IMR-90 (cell line): ENCODE data around the gene KCTD5. TPM values are rescaled to one million over a fixed set of nuclear protein-coding genes. Genes with fewer than 3 reads are reported as not detected.

Experiments
- ATAC-seq: fragments of 200-7000 bp; cut with Tn5 transposase; 2 replicates; pipeline ENCODE4 v1.9.1; 2020; ENCODE audit warnings: low read depth, mild to moderate bottlenecking, moderate library complexity
- BruUV-seq: library from RNA; stranded (reverse); fragments of 400-500 nt; replicated peaks from 2 replicates; lab custom pipeline; 2021; lab: Mats Ljungman, UMichigan
- CTCF ChIA-PET: fragments of 300-600 bp; formaldehyde crosslinking; extraction: SDS; loops from one replicate; lab custom pipeline; 2021; ENCODE audit warnings: antibody characterized with exemption; lab: Yijun Ruan, JAX
- POLR2A ChIA-PET: fragments of 300-600 bp; sonication (Branson Sonifier 250); formaldehyde crosslinking; loops from one replicate; lab custom pipeline; 2022; ENCODE audit warnings: antibody characterized with exemption; ENCODE audit not compliant: unreplicated experiment; lab: Charles Lee
- DNase-seq: peaks from one replicate; pipeline ENCODE4 v3.0.0; 2013
- H2AFZ ChIP-seq: replicated peaks from 2 replicates; pipeline ENCODE3; 2013; ENCODE audit warnings: low read length, mild to moderate bottlenecking; ENCODE audit not compliant: poor library complexity
- H2AK5ac ChIP-seq: 2 replicates; pipeline ENCODE4 v1.6.1; 2013; ENCODE audit warnings: low read depth, low read length, inconsistent platforms
- H2AK9ac ChIP-seq: replicated peaks from 2 replicates; pipeline ENCODE3; 2013; ENCODE audit warnings: mild to moderate bottlenecking, low read depth, low read length, moderate library complexity; ENCODE audit not compliant: poor library complexity
- H2BK120ac ChIP-seq: 2 replicates; pipeline ENCODE4 v1.6.1; 2013; ENCODE audit warnings: low read depth, low read length, inconsistent platforms
- H2BK15ac ChIP-seq: 3 replicates; pipeline ENCODE4 v1.6.1; 2013; ENCODE audit warnings: low read depth, low read length, inconsistent platforms
- H2BK20ac ChIP-seq: 2 replicates; pipeline ENCODE4 v1.6.1; 2013; ENCODE audit warnings: low read depth, mild to moderate bottlenecking, inconsistent platforms, low read length, moderate library complexity
- H2BK5ac ChIP-seq: 2 replicates; pipeline ENCODE4 v1.6.1; 2013; ENCODE audit warnings: mild to moderate bottlenecking, low read depth, low read length, inconsistent platforms; ENCODE audit not compliant: poor library complexity, severe bottlenecking
- H3K14ac ChIP-seq: replicated peaks from 2 replicates; pipeline ENCODE4 v1.6.1; 2013; ENCODE audit warnings: low read depth, low read length, inconsistent platforms
- H3K18ac ChIP-seq: 2 replicates; pipeline ENCODE4 v1.6.1; 2013; ENCODE audit warnings: low read depth, low read length, control low read depth
- H3K23ac ChIP-seq: 2 replicates; pipeline ENCODE4 v1.6.1; 2013; ENCODE audit warnings: low read depth, low read length, inconsistent platforms
- H3K27ac ChIP-seq: 2 replicates; pipeline ENCODE4 v1.5.1; 2013; ENCODE audit warnings: mild to moderate bottlenecking, control low read depth, low read length; ENCODE audit not compliant: insufficient read depth
- H3K27me3 ChIP-seq: 2 replicates; pipeline ENCODE4 v1.6.1; 2013; ENCODE audit warnings: low read length; ENCODE audit not compliant: control insufficient read depth, insufficient read depth
- H3K36me3 ChIP-seq: 2 replicates; pipeline ENCODE4 v1.6.1; 2013; ENCODE audit warnings: low read length, mixed read lengths; ENCODE audit not compliant: control insufficient read depth, insufficient read depth
- H3K4ac ChIP-seq: 2 replicates; pipeline ENCODE4 v1.6.1; 2013; ENCODE audit warnings: low read depth, low read length, inconsistent platforms
- H3K4me1 ChIP-seq: 2 replicates; pipeline ENCODE4 v1.6.1; 2013; ENCODE audit warnings: low read length, mixed read lengths; ENCODE audit not compliant: control insufficient read depth, insufficient read depth
- H3K4me2 ChIP-seq: 2 replicates; pipeline ENCODE4 v1.6.1; 2013; ENCODE audit warnings: low read depth, mild to moderate bottlenecking, control low read depth, low read length, moderate library complexity
- H3K4me3 ChIP-seq: 2 replicates; pipeline ENCODE4 v1.5.1; 2013; ENCODE audit warnings: low read depth, mild to moderate bottlenecking, control low read depth, low read length, moderate library complexity; ENCODE audit not compliant: insufficient read depth
- H3K56ac ChIP-seq: 2 replicates; pipeline ENCODE4 v1.6.1; 2013; ENCODE audit warnings: low read length, inconsistent platforms; ENCODE audit not compliant: insufficient read depth; ENCODE audit errors: extremely low read depth
- H3K79me1 ChIP-seq, 2 experiments: 2 replicates each; pipeline ENCODE4 v1.6.1; 2013; ENCODE audit warnings: low read length in 2 of 2, inconsistent platforms in 1 of 2, low read depth in 1 of 2
- H3K9ac ChIP-seq: 2 replicates; pipeline ENCODE4 v1.6.1; 2013; ENCODE audit warnings: low read depth, low read length, control low read depth
- H3K9me1 ChIP-seq: 2 replicates; pipeline ENCODE4 v1.6.1; 2013; ENCODE audit warnings: low read length, inconsistent platforms; ENCODE audit not compliant: insufficient read depth
- H3K9me3 ChIP-seq: 2 replicates; pipeline ENCODE4 v1.6.1; 2013; ENCODE audit warnings: low read length; ENCODE audit not compliant: control insufficient read depth, insufficient read depth
- H4K20me1 ChIP-seq: 2 replicates; pipeline ENCODE4 v1.6.1; 2013; ENCODE audit warnings: low read length, inconsistent platforms; ENCODE audit not compliant: insufficient read depth
- H4K5ac ChIP-seq: 2 replicates; pipeline ENCODE4 v1.6.1; 2013; ENCODE audit warnings: mild to moderate bottlenecking, low read depth, low read length, control low read depth
- H4K8ac ChIP-seq, 2 experiments: 2 replicates each; pipeline ENCODE4 v1.6.1; 2013; ENCODE audit warnings: low read depth in 2 of 2, low read length in 2 of 2, control low read depth in 1 of 2, inconsistent platforms in 1 of 2
- H4K91ac ChIP-seq: 2 replicates; pipeline ENCODE4 v1.6.1; 2013; ENCODE audit warnings: low read depth, low read length, inconsistent platforms; ENCODE audit not compliant: insufficient read depth
- BHLHE40 ChIP-seq: fragments of 150-350 bp; IDR thresholded peaks from 2 replicates; pipeline ENCODE4 v1.6.1; 2016; ENCODE audit warnings: mild to moderate bottlenecking, low read depth, low read length
- CHD1 ChIP-seq: IDR thresholded peaks from 2 replicates; pipeline ENCODE4 v1.6.1; 2012; ENCODE audit warnings: low read depth, low read length, improper control_type of control experiment
- CTCF ChIP-seq: conservative IDR thresholded peaks from 2 replicates; pipeline ENCODE4 v1.5.1; 2012; ENCODE audit warnings: mild to moderate bottlenecking, low read depth, low read length, improper control_type of control experiment
- FOS ChIP-seq: fragments of 150-350 bp; IDR thresholded peaks from 2 replicates; pipeline ENCODE4 v1.6.1; 2016; ENCODE audit warnings: low read depth, low read length
- MAFK ChIP-seq: IDR thresholded peaks from 2 replicates; pipeline ENCODE4 v1.6.1; 2012; ENCODE audit warnings: low read depth, low read length, improper control_type of control experiment
- POLR2A ChIP-seq: IDR thresholded peaks from 2 replicates; pipeline ENCODE4 v1.6.1; 2012; ENCODE audit warnings: mild to moderate bottlenecking, low read depth, low read length
- RCOR1 ChIP-seq: IDR thresholded peaks from 2 replicates; pipeline ENCODE4 v1.6.1; 2012; ENCODE audit warnings: mild to moderate bottlenecking, low read length, improper control_type of control experiment; ENCODE audit not compliant: insufficient replicate concordance
- RFX5 ChIP-seq: IDR thresholded peaks from 2 replicates; pipeline ENCODE4 v1.8.0; 2012; ENCODE audit warnings: low read depth, mild to moderate bottlenecking, low read length, moderate library complexity
- SMC3 ChIP-seq: fragments of 150-350 bp; IDR thresholded peaks from 2 replicates; pipeline ENCODE4 v1.6.1; 2016; ENCODE audit warnings: low read depth, mild to moderate bottlenecking, antibody characterized with exemption, low read length, moderate library complexity
- WGBS, 2 experiments: methylation state at CpG; one replicate each; pipeline versions ENCODE4 v1.1.5 to v1.1.7; 2013; ENCODE audit warnings: missing lambda C conversion rate in 2 of 2; ENCODE audit not compliant: insufficient read length in 1 of 2; ENCODE audit errors: extremely low coverage in 2 of 2; 5-methylcytosine and 5-hydroxymethylcytosine counted together
- dilution Hi-C: fragments of 300-500 bp; cut with HindIII; formaldehyde crosslinking; loops from one replicate; pipeline ENCODE4 v1.14.3; 2018; ENCODE audit warnings: low sequenced_read_pairs; ENCODE audit not compliant: unreplicated experiment
- in situ Hi-C: fragments of 300-500 bp; cut with MboI; formaldehyde crosslinking; loops from 3 replicates; pipeline ENCODE4 v1.14.3; 2019; ENCODE audit warnings: low sequenced_read_pairs, inconsistent platforms, mixed read lengths
- intact Hi-C: fragments of 100-400 bp; cut with micrococcal nuclease; formaldehyde crosslinking; loops from 2 replicates; pipeline ENCODE4 v1.10.0; 2022
- polyA plus RNA-seq, 3 experiments: library from polyadenylated mRNA; depleted of rRNA; stranded (reverse); fragments of >200 nt; gene quantifications; 2 replicates each; pipeline ENCODE4 v1.2.3, GENCODE V29; 2012; ENCODE audit warnings: low replicate concordance in 1 of 3
- total RNA-seq: library from RNA; depleted of rRNA; stranded (reverse); fragments of >200 nt; gene quantifications from 2 replicates; pipeline ENCODE4 v1.2.3, GENCODE V29; 2012

Gene KCTD5
- total and polyA plus RNA-seq, 2 of the 4 experiments (the other 2 are of a cell fraction): 17.2 to 56.2 TPM

- no peak overlapping the region for H4K91ac ChIP-seq
- no peak for ATAC-seq
- H3K27me3 ChIP-seq: no peaks in the 10 kb centered on the region
- no peak overlapping the region for H2AK9ac ChIP-seq
- H3K4me1 ChIP-seq: no peaks in the 10 kb centered on the region
- no peak overlapping the region for H2BK15ac ChIP-seq
- no peak overlapping the region for H2BK20ac ChIP-seq
- intact Hi-C loops (no loop called here), in situ Hi-C loops (no loop called here), dilution Hi-C loops (no loop called here)
- no peak overlapping the region for H3K18ac ChIP-seq
- H3K56ac ChIP-seq: no peak overlapping the region
- H3K9me3 ChIP-seq: no peaks in the 10 kb centered on the region
- no peak overlapping the region for H3K4ac ChIP-seq
- H3K23ac ChIP-seq: no peak overlapping the region
- no peak overlapping the region for H4K5ac ChIP-seq
- 83% methylated on average over 3 of the region's 10 CpGs; no CpG with 5 or more reads in 1 of the 2 experiments for WGBS, 2 experiments
- no peaks in the 10 kb centered on the region; a peak in 1 of 4 replicates for H3K79me1 ChIP-seq
- H2AK5ac ChIP-seq: no peak overlapping the region
- H3K9me1 ChIP-seq: no peaks in the 10 kb centered on the region; the same call in 1 of the 2 replicates
- ChIA-PET POLR2A (no interaction called here), CTCF (no interaction called here)
- no peak overlapping the region for H4K8ac ChIP-seq
- H3K4me3 ChIP-seq: no peak overlapping the region
- H3K14ac ChIP-seq: no peak overlapping the region
- no peak for DNase-seq
- no peak overlapping the region for H3K27ac ChIP-seq
- TF ChIP-seq CTCF (no peak), POLR2A (no peak), MAFK (no peak), SMC3 (no peak), BHLHE40 (no peak), RFX5 (no peak), CHD1 (no peak), RCOR1 (no peak), FOS (no peak)
- no peak overlapping the region for H2BK120ac ChIP-seq
- peaks cover 24% of the 10 kb centered on the region for H3K36me3 ChIP-seq
- H4K20me1 ChIP-seq: peaks cover 7% of the 10 kb centered on the region
- no peak overlapping the region for H2BK5ac ChIP-seq
- no TSS peak for BruUV-seq
- no peak overlapping the region for H2AFZ ChIP-seq
- H3K4me2 ChIP-seq: no peak overlapping the region
- no peak overlapping the region for H3K9ac ChIP-seq
Observed at GRCh38 chr16:2709588-2709984, 27.3 kb downstream of the KCTD5 start.
